HG02943 (cell line): ENCODE data around the gene ENGASE.

Experiments
- ATAC-seq: cut with Tn5 transposase; IDR thresholded peaks from one replicate; pipeline ENCODE4 v1.9.1; 2021; ENCODE audit warnings: mild to moderate bottlenecking, low read depth, moderate library complexity; ENCODE audit not compliant: unreplicated experiment

Gene ENGASE

DNA sequence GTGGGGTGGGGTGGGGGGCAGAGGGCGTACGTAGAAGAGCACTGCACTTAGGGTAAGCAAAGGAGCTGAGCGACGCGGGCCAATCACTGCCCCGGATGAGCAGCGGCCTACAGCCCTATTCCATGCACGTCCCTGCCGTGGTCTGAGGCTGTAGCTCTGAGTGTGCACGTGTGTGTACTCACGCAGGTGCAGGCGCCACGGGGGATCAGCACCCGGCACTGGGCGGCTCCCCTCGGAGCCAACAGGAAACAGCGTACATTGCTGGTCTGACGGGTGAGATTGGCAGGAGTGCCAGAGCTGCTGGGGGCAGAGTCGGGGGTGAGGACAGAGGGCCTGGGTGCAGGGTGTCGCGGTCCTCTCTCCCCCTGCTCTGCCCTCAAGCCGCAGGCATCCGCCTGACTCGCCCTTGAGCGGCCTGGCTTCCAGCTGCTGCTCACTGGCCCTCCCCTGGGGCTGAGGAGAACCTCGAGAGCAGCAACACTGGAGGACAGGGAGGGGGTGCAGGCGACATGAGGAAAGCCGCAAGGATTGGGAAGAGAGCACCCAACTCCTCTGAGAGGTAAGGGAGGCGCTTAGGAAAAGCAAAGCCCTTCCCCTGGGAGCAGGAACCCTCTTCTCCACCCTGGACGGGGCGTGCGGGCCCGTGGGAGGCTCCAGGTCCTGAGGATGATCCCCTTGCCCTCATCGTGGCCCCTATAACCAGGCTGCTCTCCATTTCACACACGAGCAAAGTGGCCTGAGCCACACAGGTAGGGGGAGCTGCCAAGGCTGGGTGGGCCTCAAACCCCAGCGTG lies 57.8 kb downstream of the ENGASE start:
- ATAC-seq: no peak

DNA sequence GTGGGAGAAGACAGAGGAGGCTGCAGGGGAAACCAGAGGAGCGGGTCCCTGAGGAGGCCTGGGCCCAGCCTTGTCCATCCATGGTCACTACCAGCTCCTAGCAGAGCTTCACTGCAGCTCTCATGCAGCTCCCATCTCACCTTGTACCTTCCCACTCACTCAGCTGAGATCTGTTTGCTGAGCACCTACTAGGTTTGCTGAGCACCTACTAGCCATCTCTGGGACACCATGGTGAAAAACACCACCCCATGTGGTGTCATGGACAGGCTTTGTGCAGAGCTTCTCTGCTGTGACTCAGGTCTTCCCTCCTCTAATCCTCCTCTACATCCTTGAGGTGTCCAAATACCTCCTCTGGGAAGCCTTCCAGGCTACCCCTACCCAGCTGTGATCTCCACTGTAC lies 58.6 kb downstream of the ENGASE start:
- ATAC-seq: no peak

DNA sequence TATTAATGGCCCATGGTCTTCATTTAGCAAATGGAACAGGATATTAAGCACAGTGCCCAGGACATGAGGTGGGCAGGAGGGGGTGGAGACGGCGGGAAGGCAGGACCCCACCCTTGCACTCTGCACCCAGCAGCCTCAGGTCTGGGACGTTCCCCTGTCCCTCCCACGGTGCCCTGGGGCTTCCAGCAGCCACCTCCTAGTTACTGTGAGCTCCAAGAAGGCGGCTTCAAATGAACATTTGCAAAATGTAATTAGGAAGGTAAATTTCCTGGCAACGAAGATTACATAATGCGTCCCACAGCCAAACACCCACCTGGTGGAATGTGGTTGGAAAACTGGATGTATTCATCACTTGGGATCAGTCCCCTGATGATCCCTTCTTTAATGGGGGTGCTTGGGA lies 59.4 kb downstream of the ENGASE start:
- no peak for ATAC-seq

DNA sequence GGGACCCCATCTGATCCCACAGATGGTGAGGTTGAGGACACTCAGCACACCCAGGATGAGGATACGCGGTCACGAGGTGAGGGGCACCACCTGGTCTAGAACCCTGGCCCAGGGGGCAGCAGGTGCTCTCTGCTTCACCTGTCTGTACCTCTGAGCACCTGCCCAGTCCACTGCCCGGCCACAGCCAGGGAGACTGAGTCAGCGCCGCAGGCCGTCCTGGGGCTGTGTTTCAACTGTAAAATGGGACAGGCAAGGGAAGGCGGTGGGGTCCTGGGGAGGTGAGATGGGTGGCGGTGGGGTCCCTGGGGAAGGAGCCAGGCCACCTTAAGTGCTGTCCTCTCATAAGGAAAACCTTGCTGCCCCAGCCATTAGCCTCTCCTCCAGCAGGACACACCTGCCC lies 60.4 kb downstream of the ENGASE start:
- ATAC-seq: no peak

DNA sequence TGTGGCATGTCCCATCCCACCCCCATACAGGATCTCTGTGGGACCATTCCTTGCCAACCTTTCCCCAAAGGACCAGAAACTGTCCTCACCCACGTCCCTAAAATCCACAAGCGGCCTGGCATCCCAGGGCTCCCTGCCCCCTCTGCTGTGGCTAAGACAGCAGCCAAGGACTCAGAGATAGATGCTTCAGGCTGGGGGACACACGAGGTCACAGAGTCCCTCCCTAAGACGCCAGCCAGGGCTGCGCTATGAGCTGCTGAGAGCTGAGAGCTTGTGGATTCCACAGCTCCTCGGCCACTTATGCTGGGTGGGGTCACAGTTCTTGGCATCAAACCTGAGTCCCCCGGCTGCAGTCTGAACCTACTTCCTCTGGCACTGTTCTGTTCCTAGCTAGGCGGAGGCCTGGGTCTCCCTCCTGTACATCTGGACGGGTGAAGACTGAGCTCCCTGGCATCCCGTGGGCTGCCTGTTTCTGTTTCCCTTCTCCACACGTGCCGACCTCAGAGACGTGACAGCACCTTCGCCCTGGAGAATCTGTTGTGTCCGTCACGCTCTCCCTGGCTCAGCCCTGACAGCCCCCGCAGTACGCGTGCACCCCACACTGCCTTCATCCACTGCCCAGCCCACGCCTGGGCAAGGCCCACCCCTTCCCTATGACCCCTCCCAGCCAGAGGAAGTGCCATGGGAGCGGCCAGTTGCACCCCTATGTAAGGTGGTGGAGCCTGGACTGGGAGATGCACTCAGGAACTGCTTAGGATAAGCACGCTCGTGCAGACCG lies 61.2 kb downstream of the ENGASE start:
- ATAC-seq: no peak
